ENCODE measurements around the gene PCMT1. TPM values are rescaled to one million over a fixed set of nuclear protein-coding genes. Genes with fewer than 3 reads are reported as not detected.
A peak's percentile ranks its signal among the peaks of the same experiment; 100 is the strongest.
"Not testable (repeated sequence)": the region's sequence is repeated elsewhere in the genome, so short reads cannot be mapped to it uniquely, and the experiment has no call there.

Gene PCMT1
- total RNA-seq, 2 donors from 2014 or later, result 50.4 to 69.9 TPM

GRCh38 chr6:149746147-149746946 lies 3.2 kb upstream of the PCMT1 start, which contains the start of gene NUP43:
NUP43 (minus strand) TSS chr6:149746529; CDS start chr6:149746495, 34 bp downstream.
- intact Hi-C loops (cut with DNase I), result no loop called here
- DNase-seq (ENCODE audit: low spot score), result peak; percentile 98

GRCh38 chr6:149749082-149749593 lies 403 bp upstream of the PCMT1 start:
- DNase-seq (ENCODE audit: low spot score); intact Hi-C loops (cut with DNase I): not testable (repeated sequence)

GRCh38 chr6:149750136-149750609 lies 632 bp downstream of the PCMT1 start:
- DNase-seq (ENCODE audit: low spot score), result peak; percentile 86
- intact Hi-C loops (cut with DNase I), result no loop called here

- intact Hi-C loops (cut with DNase I), result no loop called here
- no peak for DNase-seq (ENCODE audit: low spot score)
These were observed 1.7 kb downstream of the PCMT1 start for GRCh38 chr6:149751239-149751638.

GRCh38 chr6:149751920-149752319 lies 2.4 kb downstream of the PCMT1 start:
- DNase-seq (ENCODE audit: low spot score); intact Hi-C loops (cut with DNase I): not testable (repeated sequence)

GRCh38 chr6:149752600-149753373 lies 3.2 kb downstream of the PCMT1 start:
- intact Hi-C loops (cut with DNase I), result no loop called here

GRCh38 chr6:149753374-149753637 lies 3.8 kb downstream of the PCMT1 start:
- intact Hi-C loops (cut with DNase I); DNase-seq (ENCODE audit: low spot score): not testable (repeated sequence)

More at GRCh38 chr6:149752600-149753373, 3.2 kb downstream of the PCMT1 start:
- no peak for DNase-seq (ENCODE audit: low spot score)

- intact Hi-C loops (cut with DNase I), result no loop called here
- no peak for DNase-seq (ENCODE audit: low spot score)
These were observed 5.0 kb downstream of the PCMT1 start for GRCh38 chr6:149754548-149754947.

- intact Hi-C loops (cut with DNase I), result no loop called here
- DNase-seq (ENCODE audit: low spot score), result no peak
These were observed 6.0 kb downstream of the PCMT1 start for GRCh38 chr6:149755300-149756260.

- no peak for DNase-seq (ENCODE audit: low spot score)
- intact Hi-C loops (cut with DNase I), result no loop called here
These were observed 6.7 kb downstream of the PCMT1 start for GRCh38 chr6:149756261-149756636.

GRCh38 chr6:149761438-149761837 lies 11.9 kb downstream of the PCMT1 start:
- DNase-seq (ENCODE audit: low spot score), result no peak
- intact Hi-C loops (cut with DNase I), result loop anchor here in 1 of 2 donors (5.0 kb wide), 1 partner anchor 1194 kb away; no protein-coding TSS in a partner anchor

GRCh38 chr6:149763866-149764265 lies 14.3 kb downstream of the PCMT1 start:
- DNase-seq (ENCODE audit: low spot score), result no peak
- intact Hi-C loops (cut with DNase I), result loop anchor here in 1 of 2 donors (5.0 kb wide), 1 partner anchor 1197 kb away; no protein-coding TSS in a partner anchor

- no peak for DNase-seq (ENCODE audit: low spot score)
- intact Hi-C loops (cut with DNase I), result no loop called here
These were observed 16.7 kb downstream of the PCMT1 start for GRCh38 chr6:149766156-149766769.

GRCh38 chr6:149769676-149770075 lies 20.1 kb downstream of the PCMT1 start:
- intact Hi-C loops (cut with DNase I), result no loop called here
- no peak for DNase-seq (ENCODE audit: low spot score)

- intact Hi-C loops (cut with DNase I), result no loop called here
- no peak for DNase-seq (ENCODE audit: low spot score)
These were observed 21.6 kb downstream of the PCMT1 start for GRCh38 chr6:149771185-149771584.

- DNase-seq (ENCODE audit: low spot score), result no peak
- intact Hi-C loops (cut with DNase I), result no loop called here
These were observed 22.4 kb downstream of the PCMT1 start for GRCh38 chr6:149771925-149772324.

- intact Hi-C loops (cut with DNase I), result no loop called here
- DNase-seq (ENCODE audit: low spot score), result no peak
These were observed 28.1 kb downstream of the PCMT1 start for GRCh38 chr6:149777624-149778023.

GRCh38 chr6:149779644-149779963 lies 30.1 kb downstream of the PCMT1 start:
- DNase-seq (ENCODE audit: low spot score), result no peak
- intact Hi-C loops (cut with DNase I), result no loop called here

GRCh38 chr6:149781715-149782114 lies 32.2 kb downstream of the PCMT1 start:
- DNase-seq (ENCODE audit: low spot score), result no peak
- intact Hi-C loops (cut with DNase I), result no loop called here
